HCT116 (cell line): Measurements from ENCODE around the gene HABP2. TPM values are rescaled to one million over a fixed set of nuclear protein-coding genes. Genes with fewer than 3 reads are reported as not detected.

Experiments
- ATAC-seq: fragments of 200-7000 bp; cut with Tn5 transposase; 2 replicates; pipeline ENCODE4 v1.9.1; 2020; ENCODE audit warnings: mild to moderate bottlenecking, moderate library complexity
- BruUV-seq: library from RNA; stranded (reverse); fragments of 400-500 nt; replicated peaks from 2 replicates; lab custom pipeline; 2021; lab: Mats Ljungman, UMichigan
- CTCF ChIA-PET: fragments of 300-600 bp; sonication (Branson Sonifier 250); formaldehyde crosslinking; loops from one replicate; lab custom pipeline; 2021; ENCODE audit warnings: antibody characterized with exemption; lab: Charles Lee
- POLR2A ChIA-PET: fragments of 300-600, 350-600 bp; sonication (Branson Sonifier 250); formaldehyde crosslinking; loops from one replicate; lab custom pipeline; 2021; ENCODE audit warnings: antibody characterized with exemption; lab: Charles Lee
- RAD21 ChIA-PET, 2 experiments: fragments of 300-600 bp; sonication (Branson Sonifier 250); formaldehyde crosslinking; loops; one replicate each; lab custom pipeline; 2023; ENCODE audit warnings: low total read pairs in 2 of 2; ENCODE audit not compliant: uncharacterized antibody in 2 of 2, unreplicated experiment in 2 of 2, low non-redundant PET in 1 of 2; lab: Charles Lee
- DNase-seq: peaks from one replicate; pipeline ENCODE4 v3.0.0-alpha.2; 2010; ENCODE audit warnings: low read depth, low spot score
- H2AFZ ChIP-seq: fragments of 200-600 bp; shearing (Covaris generic), sonication (generic); 2 replicates; pipeline ENCODE4 v1.6.1; 2017; ENCODE audit warnings: low read depth, mixed run types, mixed read lengths, antibody characterized with exemption, low read length; ENCODE audit not compliant: poor library complexity, severe bottlenecking
- H3K27ac ChIP-seq: 2 replicates; pipeline ENCODE4 v1.5.1; 2012; ENCODE audit warnings: low read depth, low read length
- H3K27me3 ChIP-seq: fragments of 200-600 bp; sonication (generic); 2 replicates; pipeline ENCODE4 v1.6.1; 2016; ENCODE audit warnings: mixed run types, low read length, mixed read lengths; ENCODE audit not compliant: insufficient read depth
- H3K36me3 ChIP-seq, 2 experiments: fragments of 200-500 bp in 1 of 2; fragments of 200-600 bp in 1 of 2; sonication (Bioruptor generic) in 1 of 2; sonication (generic) in 1 of 2; 2 replicates each; pipeline versions ENCODE4 v1.5.1 to v1.6.1; 2014 to 2016; ENCODE audit warnings: low read length in 2 of 2, inconsistent platforms in 1 of 2, mixed read lengths in 1 of 2, mixed run types in 1 of 2; ENCODE audit not compliant: insufficient read depth in 2 of 2, control insufficient read depth in 1 of 2
- H3K4me1 ChIP-seq, 2 experiments: fragments of 200-600 bp in 1 of 2; sonication (generic) in 1 of 2; 2 replicates each; pipeline versions ENCODE4 v1.5.1 to v1.6.1; 2012 to 2017; ENCODE audit warnings: low read length in 2 of 2, inconsistent platforms in 1 of 2, mild to moderate bottlenecking in 1 of 2, mixed read lengths in 1 of 2, mixed run types in 1 of 2, moderate library complexity in 1 of 2; ENCODE audit not compliant: insufficient read depth in 2 of 2, control insufficient read depth in 1 of 2
- H3K4me2 ChIP-seq: fragments of 200-600 bp; sonication (generic); 2 replicates; pipeline ENCODE4 v1.6.1; 2017; ENCODE audit warnings: mixed run types, low read length, mixed read lengths
- H3K4me3 ChIP-seq, 2 experiments: fragments of 200-600 bp in 1 of 2; sonication (generic) in 1 of 2; replicated peaks in 1 of 2; 2 replicates each; pipeline ENCODE4 v1.5.1; 2011 to 2016; ENCODE audit warnings: low read length in 2 of 2, control low read depth in 1 of 2, low read depth in 1 of 2, mild to moderate bottlenecking in 1 of 2, mixed read lengths in 1 of 2, mixed run types in 1 of 2
- H3K79me2 ChIP-seq: fragments of 200-600 bp; sonication (generic); 2 replicates; pipeline ENCODE4 v1.6.1; 2017; ENCODE audit warnings: mild to moderate bottlenecking, mixed run types, low read length, moderate library complexity, mixed read lengths; ENCODE audit not compliant: insufficient read depth
- H3K9ac ChIP-seq: fragments of 200-600 bp; sonication (generic); 2 replicates; pipeline ENCODE4 v1.6.1; 2016; ENCODE audit warnings: low read length, mixed read lengths
- H3K9me2 ChIP-seq: fragments of 200-600 bp; sonication (generic), shearing (Covaris generic); 2 replicates; pipeline ENCODE4 v1.6.1; 2017; ENCODE audit warnings: mixed run types, mild to moderate bottlenecking, moderate library complexity; ENCODE audit not compliant: insufficient read depth
- H3K9me3 ChIP-seq, 2 experiments: fragments of 200-500 bp in 1 of 2; fragments of 200-600 bp in 1 of 2; sonication (Bioruptor generic) in 1 of 2; sonication (generic) in 1 of 2; 2 replicates each; pipeline ENCODE4 v1.6.1; 2014 to 2017; ENCODE audit warnings: low read length in 2 of 2, mixed read lengths in 2 of 2, inconsistent platforms in 1 of 2, low read depth in 1 of 2, mild to moderate bottlenecking in 1 of 2, mixed run types in 1 of 2, moderate library complexity in 1 of 2; ENCODE audit not compliant: control insufficient read depth in 1 of 2, insufficient read depth in 1 of 2
- H4K20me1 ChIP-seq: fragments of 200-600 bp; sonication (generic), shearing (Covaris generic); 2 replicates; pipeline ENCODE4 v1.6.1; 2017; ENCODE audit warnings: mixed run types, mild to moderate bottlenecking, moderate library complexity; ENCODE audit not compliant: insufficient read depth
- CEBPB ChIP-seq: IDR thresholded peaks from 2 replicates; pipeline ENCODE4 v1.6.1; 2012; ENCODE audit warnings: low read depth
- EZH2 ChIP-seq: fragments of 200-600 bp; sonication (generic); IDR thresholded peaks from 2 replicates; pipeline ENCODE4 v1.6.1; 2017; ENCODE audit warnings: antibody characterized with exemption, mixed run types
- EZH2phosphoT487 ChIP-seq: fragments of 200-600 bp; IDR thresholded peaks from 2 replicates; pipeline ENCODE4 v1.6.1; 2018; ENCODE audit warnings: antibody characterized with exemption, borderline replicate concordance
- FOSL1 ChIP-seq: IDR thresholded peaks from 2 replicates; pipeline ENCODE4 v1.6.1; 2012; ENCODE audit warnings: low read depth
- POLR2A ChIP-seq: IDR thresholded peaks from 2 replicates; pipeline ENCODE4 v1.7.0; 2011; ENCODE audit warnings: borderline replicate concordance; ENCODE audit not compliant: insufficient read depth, insufficient read length; ENCODE audit errors: extremely low read depth
- POLR2AphosphoS5 ChIP-seq: IDR thresholded peaks from 2 replicates; pipeline ENCODE4 v1.6.1; 2011; ENCODE audit warnings: mild to moderate bottlenecking, low read depth, low read length, moderate library complexity
- RAD21 ChIP-seq: IDR thresholded peaks from 2 replicates; pipeline ENCODE4 v1.6.1; 2012; ENCODE audit warnings: low read depth, mild to moderate bottlenecking
- SP1 ChIP-seq: IDR thresholded peaks from 2 replicates; pipeline ENCODE4 v1.6.1; 2012; ENCODE audit warnings: low read depth
- SRF ChIP-seq: IDR thresholded peaks from 2 replicates; pipeline ENCODE4 v1.6.1; 2012; ENCODE audit warnings: low read depth
- YY1 ChIP-seq: IDR thresholded peaks from 2 replicates; pipeline ENCODE4 v1.6.1; 2011; ENCODE audit warnings: low read length, low read depth, moderate library complexity, mild to moderate bottlenecking; ENCODE audit not compliant: insufficient replicate concordance; ENCODE audit errors: extremely low read depth
- ZNF274 ChIP-seq: fragments of 200-500 bp; sonication (Bioruptor generic); IDR thresholded peaks from 2 replicates; pipeline ENCODE4 v1.6.1; 2014; ENCODE audit warnings: mild to moderate bottlenecking, low read depth, low read length, inconsistent platforms
- intact Hi-C: fragments of 100-400 bp; cut with micrococcal nuclease; formaldehyde crosslinking; loops from 2 replicates; pipeline ENCODE4 v1.10.0; 2022
- total RNA-seq: library from RNA; stranded (reverse); gene quantifications from one replicate; pipeline ENCODE4 v1.2.1, GENCODE V29; 2021; ENCODE audit not compliant: unreplicated experiment
- TF ChIP-seq, protein P1 (sequence below), 3 experiments: fragments of 200-600 bp in 1 of 3; sonication (generic) in 1 of 3; IDR thresholded peaks in 2 of 3; conservative IDR thresholded peaks in 1 of 3; 2 replicates each; pipeline ENCODE4 v1.5.1; 2012 to 2017; ENCODE audit warnings: low read depth in 2 of 3, low read length in 2 of 3, antibody characterized with exemption in 1 of 3, borderline replicate concordance in 1 of 3, control low read depth in 1 of 3, mild to moderate bottlenecking in 1 of 3, mixed read lengths in 1 of 3, mixed run types in 1 of 3, moderate library complexity in 1 of 3; ENCODE audit not compliant: insufficient read depth in 1 of 3

HABP2 gene
- total RNA-seq, 1 experiment from 2014 or later = 0.20 TPM

GRCh38 chr10:113528876-113529275 lies 24.0 kb upstream of the HABP2 start (continued):
- no peak for TF ChIP-seq CEBPB

DNA sequence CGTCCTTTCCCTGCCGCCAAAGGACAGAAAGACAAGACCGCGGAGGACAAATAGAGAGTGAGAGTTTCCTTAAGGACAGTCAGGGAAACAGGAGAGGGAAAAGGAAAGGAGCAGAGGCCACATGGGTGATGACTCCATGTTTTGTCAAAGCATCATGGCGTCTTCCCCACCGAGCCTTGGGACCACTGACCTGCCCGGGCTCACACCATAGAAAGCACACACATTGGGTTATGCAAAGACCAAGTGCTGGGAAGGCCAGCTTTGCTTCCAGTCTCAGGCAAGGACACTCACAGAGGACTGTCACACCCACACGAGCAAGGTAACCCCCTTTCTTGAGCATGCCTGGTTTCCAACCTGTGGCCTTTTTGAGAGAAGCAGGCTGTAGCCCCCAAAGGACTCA lies 23.3 kb upstream of the HABP2 start:
- no peak overlapping the region for H3K4me2 ChIP-seq
- H4K20me1 ChIP-seq = no peaks in the 10 kb centered on the region
- no peaks in the 10 kb centered on the region for H3K9me2 ChIP-seq
- ATAC-seq = no peak
- no peak for DNase-seq
- H3K9ac ChIP-seq = no peak overlapping the region
- TF ChIP-seq FOSL1 (no peak), EZH2 (no peak), SP1 (no peak), RAD21 (no peak), POLR2AphosphoS5 (no peak), ZNF274 (no peak), SRF (no peak)
- TF ChIP-seq, all 23 proteins: peak for 0
- Histone ChIP-seq H3K36me3 (no peaks in the 10 kb centered on the region), H3K4me3 (no peak overlapping the region), H3K4me1 (peaks cover 4 to 5% of the 10 kb centered on the region in 2 experiments; a peak in 3 of 4 replicates), H3K79me2 (no peaks in the 10 kb centered on the region), H2AFZ (no peak overlapping the region), H3K27me3 (peaks cover 18% of the 10 kb centered on the region; the same call in 1 of the 2 replicates), H3K9me3 (no peaks in the 10 kb centered on the region), H3K27ac (no peak overlapping the region)
- ChIA-PET POLR2A (no interaction called here), RAD21 (no interaction called here), CTCF (no interaction called here)
- BruUV-seq = no TSS peak
- intact Hi-C loops = loop anchor here (10.0 kb wide), 1 partner anchor 385 kb away; no protein-coding TSS in a partner anchor

DNA sequence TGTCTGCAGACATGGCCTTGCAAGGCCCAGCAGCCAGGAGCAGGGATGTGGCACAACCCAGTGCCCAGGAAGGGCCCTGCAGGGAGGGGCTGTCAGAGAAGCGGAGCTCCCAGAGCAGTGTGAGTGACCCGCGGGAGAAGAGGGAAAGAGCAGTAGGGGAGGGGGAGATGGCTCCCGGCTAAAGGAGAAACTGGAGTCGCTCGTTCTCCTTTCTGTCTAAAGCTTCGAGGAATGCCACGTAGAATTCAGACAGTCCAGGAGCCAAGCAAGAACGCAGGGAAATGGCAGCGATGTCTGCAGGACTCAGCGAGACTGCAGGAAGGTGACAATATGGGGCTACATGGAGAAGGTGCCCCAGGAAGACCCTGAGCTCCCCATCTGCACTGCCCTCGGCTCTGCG lies 22.4 kb upstream of the HABP2 start:
- no peak overlapping the region for H3K9ac ChIP-seq
- BruUV-seq = no TSS peak
- intact Hi-C loops = no loop called here
- H3K9me3 ChIP-seq = no peaks in the 10 kb centered on the region
- TF ChIP-seq ZNF274 (no peak), EZH2phosphoT487 (no peak), FOSL1 (no peak), POLR2A (no peak), SP1 (no peak), EZH2 (no peak), SRF (no peak), YY1 (no peak), POLR2AphosphoS5 (no peak), RAD21 (no peak)
- TF ChIP-seq, protein P1, sequence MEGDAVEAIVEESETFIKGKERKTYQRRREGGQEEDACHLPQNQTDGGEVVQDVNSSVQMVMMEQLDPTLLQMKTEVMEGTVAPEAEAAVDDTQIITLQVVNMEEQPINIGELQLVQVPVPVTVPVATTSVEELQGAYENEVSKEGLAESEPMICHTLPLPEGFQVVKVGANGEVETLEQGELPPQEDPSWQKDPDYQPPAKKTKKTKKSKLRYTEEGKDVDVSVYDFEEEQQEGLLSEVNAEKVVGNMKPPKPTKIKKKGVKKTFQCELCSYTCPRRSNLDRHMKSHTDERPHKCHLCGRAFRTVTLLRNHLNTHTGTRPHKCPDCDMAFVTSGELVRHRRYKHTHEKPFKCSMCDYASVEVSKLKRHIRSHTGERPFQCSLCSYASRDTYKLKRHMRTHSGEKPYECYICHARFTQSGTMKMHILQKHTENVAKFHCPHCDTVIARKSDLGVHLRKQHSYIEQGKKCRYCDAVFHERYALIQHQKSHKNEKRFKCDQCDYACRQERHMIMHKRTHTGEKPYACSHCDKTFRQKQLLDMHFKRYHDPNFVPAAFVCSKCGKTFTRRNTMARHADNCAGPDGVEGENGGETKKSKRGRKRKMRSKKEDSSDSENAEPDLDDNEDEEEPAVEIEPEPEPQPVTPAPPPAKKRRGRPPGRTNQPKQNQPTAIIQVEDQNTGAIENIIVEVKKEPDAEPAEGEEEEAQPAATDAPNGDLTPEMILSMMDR (IDR thresholded peaks at IDR 0.05 in 2 of 3, conservative IDR thresholded peaks at IDR 0.05 in 1 of 3; ENCODE audit: borderline replicate concordance in 1 of 3, insufficient read depth in 1 of 3, low read depth in 2 of 3, low read length in 2 of 3) = no peak
- no peaks in the 10 kb centered on the region for H3K36me3 ChIP-seq
- H3K4me2 ChIP-seq = no peak overlapping the region
- no peaks in the 10 kb centered on the region for H3K79me2 ChIP-seq
- H3K9me2 ChIP-seq = no peaks in the 10 kb centered on the region
- peaks cover 18% of the 10 kb centered on the region; the same call in 1 of the 2 replicates for H3K27me3 ChIP-seq
- H3K27ac ChIP-seq = no peak overlapping the region
- DNase-seq (no peak), ATAC-seq (no peak)
- H4K20me1 ChIP-seq = no peaks in the 10 kb centered on the region
- CTCF ChIA-PET = no interaction called here
- RAD21 ChIA-PET = no interaction called here
- POLR2A ChIA-PET = no interaction called here
- no peak overlapping the region for H3K4me3 ChIP-seq
- H3K4me1 ChIP-seq = no peaks in the 10 kb centered on the region
- H2AFZ ChIP-seq = no peak overlapping the region
